Upper lobe of left lung (tissue), 6 donors: ENCODE results near the gene NPW. TPM values are rescaled to one million over a fixed set of nuclear protein-coding genes. Genes with fewer than 3 reads are reported as not detected.

Experiments used
- ATAC-seq, 2 donors: fragments of 200-7000 bp; cut with Tn5 transposase; one replicate each; pipeline ENCODE4 v1.9.1; 2022; ENCODE audit warnings: mild to moderate bottlenecking in 2 of 2, moderate library complexity in 2 of 2; ENCODE audit not compliant: low FRiP score in 2 of 2
- DNase-seq, 2 donors: peaks; one replicate each; pipeline ENCODE4 v3.0.0-alpha.2; 2019 to 2020
- H3K27ac ChIP-seq, 4 donors: fragments of 200-600 bp; sonication (generic); one replicate each; pipeline ENCODE4 v1.5.1; 2016 to 2019
- H3K27me3 ChIP-seq, 4 donors: fragments of 200-600 bp; sonication (generic); one replicate each; pipeline ENCODE4 v1.5.1; 2017 to 2019
- H3K36me3 ChIP-seq, 4 donors: fragments of 200-600 bp; sonication (generic); one replicate each; pipeline ENCODE4 v1.5.1; 2016 to 2019
- H3K4me1 ChIP-seq, 4 donors: fragments of 200-600 bp; sonication (generic); one replicate each; pipeline ENCODE4 v1.5.1; 2018 to 2019
- H3K4me3 ChIP-seq, 4 donors: fragments of 200-600 bp; sonication (generic); one replicate each; pipeline ENCODE4 v1.5.1; 2017 to 2019; ENCODE audit warnings: mild to moderate bottlenecking in 2 of 4, moderate library complexity in 1 of 4
- H3K9me3 ChIP-seq, 4 donors: fragments of 200-600 bp; sonication (generic); one replicate each; pipeline ENCODE4 v1.5.1; 2018 to 2019
- CTCF ChIP-seq, 6 experiments: fragments of 450-650 bp in 4 of 6; fragments of 200-600 bp in 2 of 6; sonication (generic) in 2 of 6; IDR thresholded peaks; one replicate each; pipeline ENCODE4 v1.5.1; 2016 to 2019; ENCODE audit warnings: antibody characterized with exemption in 6 of 6
- EP300 ChIP-seq, 4 donors: sonication (generic); formaldehyde crosslinking; IDR thresholded peaks; one replicate each; pipeline ENCODE4 v1.5.1; 2017; ENCODE audit warnings: antibody characterized with exemption in 4 of 4, control low read depth in 2 of 4
- POLR2A ChIP-seq, 4 donors: fragments of 450-650 bp; IDR thresholded peaks; one replicate each; pipeline ENCODE4 v1.5.1; 2016 to 2017; ENCODE audit warnings: antibody characterized with exemption in 4 of 4, mild to moderate bottlenecking in 2 of 4
- POLR2AphosphoS5 ChIP-seq, 2 donors: sonication (generic); formaldehyde crosslinking; IDR thresholded peaks; one replicate each; pipeline ENCODE4 v1.5.1; 2017; ENCODE audit warnings: antibody characterized with exemption in 2 of 2
- WGBS, 2 donors: methylation state at CpG; one replicate each; pipeline ENCODE4 v1.1.5; 2017 to 2018; 5-methylcytosine and 5-hydroxymethylcytosine counted together
- total RNA-seq, 6 donors: library from RNA; depleted of rRNA in 4 of 6; stranded (reverse); fragments of >200 nt in 4 of 6; gene quantifications; one replicate each; pipeline versions ENCODE4 v1.1.0 to v1.2.1, GENCODE V29; 2016 to 2021
- donor health status: DM: no; HTN: no; CAD: no; lungs with moderate emphysema.
- donor health status: DM: no; HTN: yes; CAD: no; lungs with severe emphysema.

Gene NPW
- total RNA-seq, 6 donors from 2014 or later: 0.67 to 0.80 TPM; not detected in 4

DNA sequence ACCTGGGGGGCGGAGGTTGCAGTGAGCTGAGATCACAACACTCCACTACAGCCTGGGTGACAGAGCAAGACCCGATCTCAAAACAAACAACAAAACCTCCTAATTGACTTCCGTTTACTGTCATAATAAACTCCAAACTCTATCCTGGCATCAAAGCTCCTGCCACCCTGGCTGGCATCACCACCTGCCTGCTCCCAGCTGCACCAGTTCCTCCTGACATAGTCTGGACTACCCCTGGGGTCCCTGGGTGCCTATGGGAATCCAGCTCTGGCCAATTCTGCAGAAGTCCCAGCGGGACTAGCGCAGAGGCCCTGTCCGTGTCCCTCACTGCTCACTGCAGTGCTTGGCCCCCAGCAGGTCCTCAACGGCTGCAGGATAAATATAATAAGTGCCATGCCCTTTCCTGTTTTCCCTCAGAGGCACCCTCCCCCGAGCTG is 27.3 kb downstream of the NPW start:
- DNase-seq (no peak), ATAC-seq (peak in 1 of 2 donors; percentile 59)
- Histone ChIP-seq H3K4me1 (peaks cover 60 to 69% (median 61%) of the 10 kb centered on the region in 4 donors), H3K9me3 (no peaks in the 10 kb centered on the region), H3K27ac (peak overlapping the region; percentile 73 to 97 (median 86)), H3K4me3 (peak overlapping the region; percentile 13 to 98 (median 76)), H3K36me3 (peaks cover 0 to 17% (median 10%) of the 10 kb centered on the region in 4 donors), H3K27me3 (no peaks in the 10 kb centered on the region)
- TF ChIP-seq POLR2A (IDR thresholded peaks at IDR 0.05) (peak in 1 of 4 donors; percentile 32), EP300 (IDR thresholded peaks at IDR 0.05) (peak in 1 of 4 donors; percentile 71), CTCF (IDR thresholded peaks at IDR 0.05) (peak in 1 of 6 experiments; percentile 14), POLR2AphosphoS5 (IDR thresholded peaks at IDR 0.05) (no peak)
- WGBS, 2 donors: 23 to 26% methylated on average over 4 to 8 of the region's 8 CpGs

- peak within 1 kb of the TSS; percentile 63 to 98 (median 94) for H3K4me3 ChIP-seq
- DNase-seq (peak; percentile 98 to 99), ATAC-seq (peak; percentile 94 to 99)
- H3K4me1 ChIP-seq: peaks cover 54 to 63% (median 55%) of the 10 kb centered on the region in 4 donors
- TF ChIP-seq CTCF (IDR thresholded peaks at IDR 0.05): peak; percentile 23 to 86 (median 83)
- no peak for TF ChIP-seq EP300 (IDR thresholded peaks at IDR 0.05)
- peak in 1 of 4 donors; percentile 70 for TF ChIP-seq POLR2A (IDR thresholded peaks at IDR 0.05)
- TF ChIP-seq POLR2AphosphoS5 (IDR thresholded peaks at IDR 0.05): peak; percentile 82 to 90
- no peaks in the 10 kb centered on the region for H3K27me3 ChIP-seq
- WGBS, 2 donors: 1 to 3% methylated on average over 18 to 69 of the region's 81 CpGs
- H3K27ac ChIP-seq: peak within 1 kb of the TSS; percentile 73 to 97 (median 86)
- peaks cover 5 to 23% (median 13%) of the 10 kb centered on the region in 4 donors for H3K36me3 ChIP-seq
- H3K9me3 ChIP-seq: no peaks in the 10 kb centered on the region
These were observed 27.9 kb downstream of the NPW start, which contains the start of the genes NTHL1 and TSC2 for GRCh38 chr16:2047330-2048115. Gene NTHL1 (minus strand): TSS chr16:2047834. CDS start chr16:2047823, 11 bp downstream. Gene TSC2 (plus strand): TSS chr16:2047985. CDS start chr16:2048616, 631 bp downstream.

- WGBS, 2 donors: 1 to 7% methylated on average over 2 to 27 of the region's 30 CpGs
- TF ChIP-seq POLR2A (IDR thresholded peaks at IDR 0.05): no peak
- peaks cover 49 to 58% (median 50%) of the 10 kb centered on the region in 4 donors for H3K4me1 ChIP-seq
- ATAC-seq (peak in 1 of 2 donors; percentile 31), DNase-seq (no peak)
- peak overlapping the region; percentile 63 to 98 (median 94) for H3K4me3 ChIP-seq
- peaks cover 5 to 29% (median 16%) of the 10 kb centered on the region in 4 donors for H3K36me3 ChIP-seq
- H3K27ac ChIP-seq: peak overlapping the region; percentile 73 to 97 (median 86)
- no peaks in the 10 kb centered on the region for H3K27me3 ChIP-seq
- no peaks in the 10 kb centered on the region for H3K9me3 ChIP-seq
These were observed 28.5 kb downstream of the NPW start for GRCh38 chr16:2048116-2048543.

DNA sequence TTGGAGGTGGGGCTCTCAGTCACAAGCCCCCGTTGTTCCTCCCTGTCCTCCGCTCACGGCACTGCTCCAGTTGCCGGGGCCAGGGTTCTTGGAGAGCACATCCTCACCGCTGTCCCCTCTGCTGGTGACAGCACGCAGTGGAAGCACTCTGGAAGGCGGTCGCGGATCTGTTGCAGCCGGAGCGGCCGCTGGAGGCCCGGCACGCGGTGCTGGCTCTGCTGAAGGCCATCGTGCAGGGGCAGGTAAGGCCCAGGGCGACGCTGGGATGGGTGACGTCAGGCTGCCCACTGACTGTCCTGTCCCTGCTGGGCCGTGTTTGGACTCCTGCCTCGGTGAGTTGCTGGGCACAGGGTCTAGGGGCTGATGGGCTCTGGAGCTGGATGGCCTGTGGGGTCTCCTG is 33.6 kb downstream of the NPW start:
- TF ChIP-seq EP300 (IDR thresholded peaks at IDR 0.05) (no peak), POLR2A (IDR thresholded peaks at IDR 0.05) (no peak), CTCF (IDR thresholded peaks at IDR 0.05) (no peak), POLR2AphosphoS5 (IDR thresholded peaks at IDR 0.05) (no peak)
- WGBS, 2 donors: 92 to 97% methylated on average over 15 to 21 of the region's 21 CpGs
- peaks cover 13 to 72% (median 48%) of the 10 kb centered on the region in 4 donors for H3K36me3 ChIP-seq

GRCh38 chr16:2053897-2054296 is 34.3 kb downstream of the NPW start:
- Histone ChIP-seq H3K9me3 (no peaks in the 10 kb centered on the region), H3K27me3 (no peaks in the 10 kb centered on the region), H3K36me3 (peaks cover 13 to 78% (median 54%) of the 10 kb centered on the region in 4 donors), H3K4me3 (no peak overlapping the region), H3K27ac (no peak overlapping the region), H3K4me1 (peaks cover 1 to 6% (median 2%) of the 10 kb centered on the region in 4 donors)
- WGBS, 2 donors: 97 to 99% methylated on average over 6 to 17 of the region's 17 CpGs
- no peak for TF ChIP-seq CTCF (IDR thresholded peaks at IDR 0.05)
- ATAC-seq: peak in 1 of 2 donors; percentile 18
- DNase-seq: peak in 1 of 2 donors; percentile 65

More for the DNA sequence above, 33.6 kb downstream of the NPW start:
- ATAC-seq (no peak), DNase-seq (peak in 1 of 2 donors; percentile 59)
- Histone ChIP-seq H3K9me3 (no peaks in the 10 kb centered on the region), H3K27ac (no peak overlapping the region), H3K4me1 (peaks cover 7 to 13% (median 9%) of the 10 kb centered on the region in 4 donors), H3K4me3 (no peak overlapping the region), H3K27me3 (no peaks in the 10 kb centered on the region)
